GM19463 (cell line): ENCODE measurements around the gene EDARADD.
"Not testable (repeated sequence)": the region's sequence is repeated elsewhere in the genome, so short reads cannot be mapped to it uniquely, and the experiment has no call there.

Experiments used
- ATAC-seq: cut with Tn5 transposase; IDR thresholded peaks from one replicate; pipeline ENCODE4 v1.9.1; 2021; ENCODE audit warnings: mild to moderate bottlenecking, moderate library complexity; ENCODE audit not compliant: unreplicated experiment

EDARADD gene

DNA sequence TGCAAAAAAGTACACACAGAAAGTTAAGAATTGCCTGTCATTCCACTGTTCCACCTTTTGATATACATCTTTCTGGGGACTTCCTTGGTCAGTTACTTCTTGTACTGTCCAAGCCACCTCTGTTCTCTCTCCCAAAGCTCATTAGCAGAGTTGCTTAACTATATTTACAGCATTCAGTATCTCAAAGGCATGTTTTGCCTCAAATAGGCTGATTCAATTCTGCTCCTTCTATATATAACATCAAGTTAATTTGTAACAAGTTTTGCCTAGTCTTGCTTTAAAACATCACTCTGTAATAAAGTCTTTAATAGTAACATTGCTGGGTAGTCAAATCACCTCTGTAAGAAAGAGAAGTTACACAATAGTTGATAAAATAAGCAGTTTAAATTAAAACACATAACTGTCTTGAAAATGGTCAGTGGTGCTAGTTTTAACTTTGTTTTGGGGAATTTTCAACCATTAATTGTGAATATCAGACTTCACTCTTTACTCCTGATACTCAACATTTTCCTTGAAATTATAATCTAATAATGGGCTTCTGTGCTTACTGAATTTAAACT, 35.7 kb downstream of the EDARADD start:
- ATAC-seq, result peak; percentile 35

DNA sequence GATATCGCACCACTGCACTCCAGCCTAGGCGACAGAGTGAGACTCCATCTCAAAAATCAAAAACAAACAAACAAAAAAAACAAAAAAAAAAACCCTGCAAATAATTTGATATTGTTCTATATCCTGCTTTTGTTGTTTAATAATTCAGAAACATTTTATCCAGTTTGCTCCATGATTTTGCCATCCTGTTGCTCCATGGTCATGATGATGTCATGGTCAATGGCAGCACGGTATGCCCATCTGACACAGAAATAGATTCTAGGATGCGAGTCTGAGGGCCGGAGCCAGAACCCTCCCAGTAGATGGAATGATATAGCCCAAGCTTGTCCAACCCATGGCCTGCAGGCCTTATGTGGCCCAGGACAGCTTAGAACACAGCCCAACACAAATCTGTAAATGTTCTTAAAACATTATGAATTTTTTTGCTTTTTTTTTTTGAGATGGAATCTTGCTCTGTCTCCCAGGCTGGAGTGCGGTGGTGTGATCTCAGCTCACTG, 39.8 kb downstream of the EDARADD start:
- no peak for ATAC-seq

DNA sequence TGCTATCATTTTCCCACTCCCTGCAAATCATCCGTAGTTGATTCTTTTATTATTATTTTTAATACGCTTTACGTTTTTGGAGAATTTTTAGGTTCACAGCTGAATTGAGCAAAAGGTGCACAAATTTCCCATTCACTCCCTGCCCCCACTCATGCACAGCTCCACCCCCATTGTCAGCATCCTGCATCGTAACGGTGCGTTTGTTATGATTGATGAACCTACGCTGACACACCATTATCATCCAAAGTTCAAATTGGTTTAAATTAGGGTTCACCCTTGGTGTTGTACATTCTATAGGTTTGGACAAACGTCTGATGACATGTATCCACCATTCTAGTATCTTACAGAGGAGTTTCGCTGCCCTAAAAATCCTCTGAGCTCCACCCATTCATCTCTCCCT, 44.5 kb downstream of the EDARADD start:
- no peak for ATAC-seq

DNA sequence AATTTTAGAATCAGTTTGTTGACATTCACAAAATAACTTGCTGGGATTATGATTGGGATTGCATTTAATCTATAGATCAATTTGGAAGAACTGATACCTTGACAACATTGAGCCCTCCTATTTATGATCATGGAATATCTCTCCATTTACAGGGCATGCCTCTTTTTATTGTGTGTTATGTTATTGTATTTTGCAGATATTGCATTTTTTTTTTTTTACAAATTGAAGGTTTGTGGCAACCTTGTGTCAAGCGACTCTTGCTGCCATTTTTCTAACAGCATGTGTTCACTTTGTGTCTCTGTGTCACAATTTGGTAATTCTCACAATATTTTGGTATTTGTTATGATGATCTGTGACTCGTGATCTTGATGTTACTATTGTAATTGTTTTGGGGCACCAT, 46.3 kb downstream of the EDARADD start:
- no peak for ATAC-seq

DNA sequence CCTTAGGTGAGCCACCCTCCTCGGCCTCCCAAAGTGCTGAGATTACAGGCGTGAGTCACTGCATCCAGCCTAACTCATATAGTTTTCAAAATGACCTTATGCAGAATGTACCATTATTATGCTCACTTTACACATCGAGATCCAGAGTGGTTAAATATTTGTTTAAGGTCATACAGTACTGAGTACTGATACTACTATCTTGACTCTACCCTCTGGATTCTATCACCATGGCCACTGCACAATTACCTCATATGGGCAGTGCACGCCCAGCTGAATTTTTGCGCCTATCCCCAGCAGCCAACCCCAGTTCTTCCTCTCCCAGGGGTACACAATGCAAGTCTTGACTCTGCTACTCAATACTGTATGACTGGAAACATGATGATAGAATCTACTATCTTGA, 56.7 kb downstream of the EDARADD start:
- no peak for ATAC-seq

DNA sequence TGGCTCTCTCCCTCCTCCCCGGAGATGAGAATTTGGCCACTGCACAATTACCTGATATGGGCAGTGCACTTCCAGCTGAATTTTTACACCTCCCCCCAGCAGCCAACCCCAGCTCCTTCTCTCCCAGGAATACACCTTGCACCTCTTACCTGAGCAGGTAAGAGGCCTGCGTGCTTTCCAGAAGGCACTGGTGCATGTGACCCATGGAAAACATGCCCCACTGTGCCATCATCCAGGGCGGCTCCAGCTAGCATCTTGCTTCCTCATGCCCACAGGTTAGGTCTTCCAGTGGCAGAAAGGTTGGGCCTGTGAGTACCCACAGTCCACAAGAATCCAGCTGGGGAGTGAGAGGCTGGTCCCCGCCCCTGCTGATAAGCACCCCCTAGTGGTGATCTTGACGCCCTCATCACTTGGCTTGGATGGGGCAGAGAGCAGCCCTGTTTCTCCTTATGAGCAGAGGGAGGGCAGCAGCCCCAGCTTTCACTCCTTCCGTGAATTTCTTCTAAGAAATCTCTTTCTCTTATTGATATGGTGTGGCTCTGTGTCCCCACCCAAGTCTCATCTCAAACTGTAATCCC, 57.8 kb downstream of the EDARADD start:
- ATAC-seq, result peak; percentile 53

DNA sequence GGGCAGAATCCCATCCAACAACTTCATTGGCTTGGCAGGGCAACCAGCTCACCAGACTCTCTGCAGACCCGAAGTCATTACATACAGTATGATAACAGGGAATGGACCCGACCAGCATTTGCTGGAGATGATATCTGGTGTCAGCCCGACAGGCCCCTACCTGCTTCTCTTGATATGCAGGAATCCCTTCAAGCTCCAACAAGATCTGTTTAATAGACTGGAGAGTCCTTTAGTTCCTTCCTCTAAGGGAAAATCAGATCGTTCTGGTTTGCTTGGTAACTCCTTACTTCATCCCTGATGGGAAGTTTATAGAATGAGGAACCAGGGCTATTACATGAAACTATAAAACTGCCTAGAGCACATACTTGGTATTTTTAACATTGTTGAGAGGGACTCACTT, 61.2 kb downstream of the EDARADD start:
- no peak for ATAC-seq

DNA sequence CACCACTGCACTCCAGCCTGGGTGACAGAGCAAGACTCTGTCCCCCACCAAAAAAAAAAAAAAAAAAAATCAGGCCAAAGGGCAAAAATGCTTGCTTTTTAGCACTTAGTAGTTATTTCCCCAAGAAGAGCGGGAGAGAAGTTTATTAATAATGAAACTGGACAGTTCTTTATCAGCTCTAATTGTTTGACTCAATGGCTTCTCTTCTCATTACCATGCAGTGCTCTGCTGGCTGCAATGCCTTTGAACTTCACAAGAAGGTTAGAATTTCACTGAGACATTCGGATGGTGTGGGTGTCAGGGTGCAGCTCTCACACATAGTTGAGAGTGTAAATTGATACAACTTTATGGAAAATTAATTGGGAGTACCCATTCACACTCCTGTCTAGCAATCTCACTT, 63.7 kb downstream of the EDARADD start:
- ATAC-seq, result peak; percentile 70

DNA sequence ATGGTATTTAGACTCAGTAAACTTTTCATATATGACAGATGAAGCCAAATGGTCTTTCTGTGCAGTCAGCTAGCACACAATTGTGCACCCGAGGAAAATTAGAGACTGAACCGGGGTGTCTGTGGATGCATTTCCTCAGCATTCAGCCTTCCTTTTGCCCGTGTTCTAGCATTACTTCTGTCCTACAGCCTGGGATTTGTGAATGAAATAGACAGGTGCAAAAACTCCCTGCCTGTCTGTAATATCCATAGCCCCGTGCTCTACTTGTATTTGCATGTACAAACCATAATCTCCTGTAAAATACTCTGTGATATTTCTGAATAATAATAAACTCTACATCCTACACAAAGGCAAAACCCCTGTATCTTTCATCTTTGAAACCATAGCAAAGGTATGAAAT, 64.9 kb downstream of the EDARADD start:
- no peak for ATAC-seq

DNA sequence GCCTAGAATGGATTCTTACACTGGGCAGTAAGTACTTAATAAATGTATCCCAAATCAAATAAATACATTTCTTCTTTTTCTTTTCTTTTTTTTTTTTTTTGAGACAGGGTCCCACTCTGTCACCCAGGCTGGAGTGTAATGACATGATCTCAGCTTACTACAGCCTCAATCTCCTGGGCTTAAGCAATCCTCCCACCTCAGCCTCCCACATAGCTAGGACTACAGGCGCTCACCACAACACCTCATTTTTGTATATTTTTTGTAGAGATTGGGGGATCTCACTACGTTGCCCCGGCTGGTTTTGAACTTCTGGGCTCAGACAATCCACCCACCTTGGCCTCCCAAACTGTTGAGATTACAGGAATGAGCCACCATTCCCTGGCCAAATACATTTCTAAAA, 66.0 kb downstream of the EDARADD start:
- no peak for ATAC-seq

DNA sequence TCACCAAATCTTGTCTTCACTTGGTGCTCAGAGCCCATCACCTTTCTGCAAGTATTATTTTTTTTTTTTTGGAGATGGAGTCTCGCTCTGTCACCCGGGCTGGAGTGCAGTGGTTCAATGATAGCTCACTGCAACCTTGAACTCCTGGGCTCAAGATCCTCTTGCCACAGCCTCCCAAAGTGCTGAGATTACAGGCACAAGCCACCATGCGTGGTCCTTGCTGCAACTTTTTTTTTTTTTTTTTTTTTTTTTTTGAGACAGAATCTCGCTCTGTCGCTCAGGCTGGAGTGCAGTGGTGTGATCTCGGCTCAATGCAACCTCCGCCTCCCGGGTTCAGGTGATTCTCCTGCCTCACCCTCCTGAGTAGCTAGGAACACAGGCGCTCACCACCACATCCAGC, 70.1 kb downstream of the EDARADD start:
- not testable (repeated sequence) for ATAC-seq

DNA sequence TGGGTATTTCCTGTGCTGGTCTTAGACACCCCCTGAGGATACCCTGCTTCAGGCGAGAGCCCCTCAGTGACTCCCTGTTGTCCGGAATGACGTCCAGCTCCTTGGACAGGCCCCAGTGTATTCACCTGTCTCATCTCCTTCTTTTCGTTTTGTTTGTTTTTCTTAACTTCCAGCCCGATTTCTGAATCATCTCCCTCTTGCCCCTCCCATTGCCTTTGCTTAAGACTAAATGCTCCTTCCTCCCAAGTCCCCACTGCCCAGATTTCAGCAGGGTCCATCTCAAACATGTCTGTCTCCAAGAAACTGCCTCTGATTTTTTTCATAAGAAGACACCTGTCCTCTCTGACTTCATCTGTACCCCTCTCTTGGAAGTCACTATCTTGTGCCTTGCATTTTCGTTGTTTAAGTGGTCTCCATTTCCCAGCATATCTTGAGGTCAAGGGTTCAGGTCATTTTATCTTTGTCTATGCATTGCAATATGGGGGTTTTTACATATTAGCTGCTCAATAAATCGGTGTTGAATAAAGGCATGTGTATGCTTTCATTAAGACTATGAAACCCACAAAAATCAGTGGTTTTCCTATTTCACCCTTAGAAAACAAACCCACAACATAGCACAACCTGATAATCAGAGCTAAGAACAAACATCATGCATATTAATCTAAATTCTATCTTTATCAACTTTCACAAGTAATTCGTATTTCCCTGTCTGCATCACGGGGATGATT, 71.3 kb downstream of the EDARADD start:
- ATAC-seq, result peak; percentile 12

DNA sequence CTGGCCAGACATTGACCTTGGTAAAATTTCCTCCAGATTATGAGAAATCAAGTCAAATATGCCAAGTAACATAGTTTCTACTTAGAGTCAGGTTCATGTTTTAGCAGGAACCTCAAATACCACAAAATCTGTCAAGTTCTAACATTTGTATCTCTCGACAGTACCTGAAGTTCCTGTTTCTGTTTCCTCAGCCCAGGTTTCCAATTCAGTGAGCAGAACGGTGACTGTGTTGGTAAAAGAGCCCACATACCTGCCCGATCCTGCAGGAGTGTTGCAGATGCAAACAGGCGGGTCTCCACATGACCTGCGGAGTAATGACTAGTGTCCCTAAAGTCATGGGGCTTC, 71.8 kb downstream of the EDARADD start:
- peak; percentile 73 for ATAC-seq

DNA sequence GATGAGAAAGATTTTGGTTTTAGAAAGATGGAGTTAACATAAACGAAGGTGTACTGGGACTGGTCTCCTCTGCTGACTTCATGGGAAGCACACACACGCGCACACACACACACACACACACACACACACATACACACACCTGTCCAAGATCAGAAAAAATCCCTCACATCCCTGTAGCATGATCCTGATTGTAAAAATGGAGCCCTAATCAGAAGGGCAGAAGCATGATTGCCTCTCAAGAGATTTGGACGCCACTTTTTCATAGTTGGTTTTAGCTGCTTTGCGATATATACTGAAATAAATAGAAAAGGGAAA, 73.2 kb downstream of the EDARADD start:
- ATAC-seq, result no peak

DNA sequence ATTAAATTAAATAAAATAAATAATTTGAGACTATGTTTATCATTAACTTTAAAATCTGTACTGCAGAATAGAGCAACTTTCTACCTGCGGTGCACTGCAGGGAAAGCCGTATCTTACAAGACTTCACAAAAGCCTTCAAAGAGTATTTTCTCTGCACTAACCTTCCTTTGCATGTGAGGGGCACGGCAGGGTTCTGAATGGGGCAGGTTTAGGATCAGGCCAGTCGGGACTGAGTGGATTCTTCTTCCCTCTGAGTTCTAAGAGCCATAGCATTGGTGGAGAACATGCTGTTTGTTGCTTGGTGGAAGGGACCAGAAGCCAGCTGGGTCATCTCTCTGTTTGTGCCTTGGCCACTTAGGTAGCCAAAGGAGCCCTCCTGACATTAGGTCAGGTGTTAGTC, 74.5 kb downstream of the EDARADD start:
- ATAC-seq, result no peak

DNA sequence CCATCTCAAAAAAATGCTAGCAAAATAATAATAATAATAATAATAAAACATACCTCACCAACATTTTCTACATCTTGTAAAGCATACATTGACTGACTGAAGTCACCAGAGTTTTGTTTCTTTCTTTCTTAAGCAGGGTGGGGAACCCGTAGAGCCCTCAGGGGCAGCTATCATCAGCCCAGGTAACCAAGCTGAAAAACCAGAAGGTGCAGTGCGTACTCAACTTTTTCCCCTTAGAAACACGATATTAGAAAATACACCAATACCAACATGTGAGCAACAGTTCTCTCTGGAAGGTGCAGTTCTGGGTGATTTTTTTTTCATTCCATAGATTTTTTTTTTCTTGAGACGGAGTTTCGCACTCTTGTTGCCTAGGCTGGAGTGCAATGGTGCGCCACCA, 75.4 kb downstream of the EDARADD start:
- no peak for ATAC-seq

DNA sequence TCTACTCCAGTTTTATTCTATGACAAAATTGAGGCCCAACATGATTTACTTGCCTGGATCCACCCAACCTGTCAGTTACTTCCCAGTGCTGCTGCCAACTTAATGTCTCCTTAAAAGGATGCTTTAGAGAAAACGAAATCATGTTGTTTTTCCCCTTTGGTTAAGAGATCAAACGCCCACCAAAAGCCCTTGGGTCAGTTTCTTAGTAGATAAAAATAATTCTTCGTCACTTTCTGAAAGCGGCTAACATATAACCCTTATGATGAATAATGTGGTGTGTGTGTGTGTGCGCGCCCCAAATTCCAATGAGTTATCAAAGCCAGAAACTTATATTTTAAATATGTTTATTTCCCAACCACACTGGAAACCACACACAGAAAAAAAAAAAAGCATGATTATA, 77.0 kb downstream of the EDARADD start:
- ATAC-seq, result no peak

DNA sequence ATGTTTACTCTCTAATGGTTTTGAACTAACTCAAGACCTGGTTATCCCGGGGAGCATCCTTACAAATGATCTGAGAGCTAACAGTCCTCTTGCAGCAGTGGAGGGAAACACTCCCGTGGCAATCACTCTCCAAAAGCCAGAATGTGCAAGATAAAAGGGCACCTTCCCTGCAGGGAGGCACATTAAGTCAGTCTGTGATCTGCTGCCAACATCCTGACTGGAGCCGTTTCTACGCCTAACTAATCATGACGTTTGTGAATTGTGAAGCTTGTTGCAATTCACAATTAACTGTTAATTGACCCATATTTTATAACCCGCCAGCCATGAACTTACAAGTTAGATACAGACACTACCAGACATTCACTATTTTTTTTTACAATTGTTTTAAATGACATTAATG, 77.6 kb downstream of the EDARADD start:
- ATAC-seq, result no peak

DNA sequence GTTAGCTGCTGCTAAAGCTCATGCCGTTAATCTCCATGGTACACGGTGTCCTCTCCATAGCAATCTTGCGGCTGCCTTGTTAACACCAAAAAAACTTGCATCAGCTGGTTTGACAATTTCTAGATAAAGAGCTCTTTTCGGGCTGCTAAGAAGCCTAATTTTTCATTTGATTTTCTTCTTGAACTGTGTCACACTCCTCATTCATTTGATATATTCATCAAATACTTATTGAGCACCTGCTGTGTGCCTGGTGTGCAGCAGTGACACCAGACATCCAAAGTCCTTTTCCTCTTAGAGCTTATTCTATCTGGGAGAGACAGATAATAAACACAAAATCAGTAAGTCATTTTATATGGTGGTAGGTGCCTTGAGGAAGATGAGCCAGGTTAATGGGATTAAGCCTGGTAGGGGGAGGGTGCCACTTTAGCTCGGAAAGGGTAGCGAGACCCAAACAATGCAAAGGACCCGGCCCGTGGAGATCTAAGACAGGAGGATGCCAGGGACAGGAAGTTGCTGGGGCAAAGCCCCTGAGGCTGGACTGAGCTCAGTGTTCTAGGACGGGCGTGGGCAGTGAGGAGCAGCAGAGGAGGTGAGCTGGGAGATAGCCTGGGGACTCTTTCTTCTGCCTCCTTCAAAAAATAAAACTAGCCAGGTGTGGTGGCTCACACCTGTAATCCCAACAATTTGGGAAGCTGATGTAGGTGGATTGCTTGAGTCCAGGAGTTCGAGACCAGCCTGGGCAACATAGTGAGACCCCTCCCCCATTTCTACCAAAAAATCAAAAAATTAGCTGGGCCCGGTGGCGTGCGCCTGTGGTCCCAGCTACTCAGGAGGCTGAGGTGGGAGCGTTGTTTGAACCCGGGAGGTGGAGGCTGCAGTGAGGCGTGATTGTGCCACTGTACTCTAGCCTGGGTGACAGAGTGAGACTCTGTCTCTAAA, 79.0 kb downstream of the EDARADD start:
- ATAC-seq, result no peak

DNA sequence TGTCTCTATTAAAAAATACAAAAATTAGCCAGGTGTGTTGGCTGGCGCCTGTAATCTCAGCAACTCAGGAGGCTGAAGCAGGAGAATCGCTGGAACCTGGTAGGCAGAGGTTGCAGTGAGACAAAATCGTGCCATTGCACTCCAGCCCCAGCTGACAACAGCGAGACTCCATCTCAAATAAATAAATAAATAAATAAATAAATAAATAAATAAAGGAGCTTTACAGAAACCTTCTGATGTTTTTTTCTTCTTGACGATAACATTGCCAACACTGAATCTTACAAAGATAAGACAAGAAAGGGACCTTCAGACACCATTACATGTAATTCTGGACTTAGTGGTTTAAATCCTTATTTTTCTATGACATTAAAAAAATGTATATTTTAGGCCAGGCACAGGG, 81.9 kb downstream of the EDARADD start:
- no peak for ATAC-seq

DNA sequence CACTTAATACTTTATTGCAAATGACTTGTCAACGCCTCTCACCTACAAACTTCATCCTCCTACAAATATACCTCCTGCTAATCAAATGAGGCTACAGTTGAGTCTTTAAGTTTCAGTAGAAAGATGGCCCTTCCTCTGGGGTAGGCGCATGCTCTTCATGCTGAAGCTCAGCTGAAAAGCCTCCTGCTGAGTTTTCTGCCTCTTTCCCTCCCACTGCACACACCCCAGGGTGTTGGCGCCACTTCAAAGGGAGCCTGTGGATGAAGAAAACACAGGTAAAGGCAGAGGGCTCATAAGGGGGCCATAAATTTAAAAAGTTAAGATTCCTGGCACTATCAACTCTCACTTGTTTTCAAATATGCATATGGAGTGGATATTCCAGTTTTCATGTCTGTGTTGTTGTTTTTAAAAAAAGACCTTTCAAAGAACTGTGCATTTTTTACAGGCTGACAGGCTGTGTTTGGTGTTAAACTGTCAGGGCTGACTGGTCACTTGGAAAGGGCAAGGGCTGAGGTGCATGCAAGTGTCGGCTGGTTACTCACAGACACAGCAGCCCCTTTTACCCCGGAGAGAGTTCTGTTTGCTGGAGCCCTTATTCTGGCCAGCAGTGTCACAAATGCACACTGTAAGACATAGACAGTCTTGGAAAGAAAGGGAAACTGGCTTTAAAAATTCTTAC, 86.8 kb downstream of the EDARADD start:
- no peak for ATAC-seq
